ENCODE data around the gene KRTAP4-12.

GRCh38 chr17:41121742-41122141 lies 2.2 kb downstream of the KRTAP4-12 start:
- no peak for TF ChIP-seq CTCF (conservative IDR thresholded peaks at IDR 0.05)
- no peak for TF ChIP-seq ZFX (IDR thresholded peaks at IDR 0.05)
